Measurements from ENCODE around the gene DISC1. TPM values are rescaled to one million over a fixed set of nuclear protein-coding genes. Genes with fewer than 3 reads are reported as not detected.

DISC1 gene
- total and polyA plus RNA-seq, 2 of the 13 experiments (the other 11 are each of a cell fraction or from before 2014, with no cell fraction given) = 4.2 to 4.6 TPM

GRCh38 chr1:231841616-231842344 lies 215.2 kb downstream of the DISC1 start (continued):
- TF ChIP-seq MNT (IDR thresholded peaks at IDR 0.05) (no peak), ZNF20 (CRISPR knock-in tag; IDR thresholded peaks at IDR 0.05) (no peak), FOXJ3 (CRISPR knock-in tag; IDR thresholded peaks at IDR 0.05; ENCODE audit: borderline replicate concordance) (no peak), ZNF784 (CRISPR knock-in tag; IDR thresholded peaks at IDR 0.05; ENCODE audit: borderline replicate concordance) (no peak), ZBTB7A (CRISPR knock-in tag; IDR thresholded peaks at IDR 0.05) (no peak), CREM (IDR thresholded peaks at IDR 0.05) (peak; percentile 55), CREM (CRISPR knock-in tag; IDR thresholded peaks at IDR 0.05) (no peak), RARG (CRISPR knock-in tag; IDR thresholded peaks at IDR 0.05; ENCODE audit: low read depth) (no peak), NBN (conservative IDR thresholded peaks at IDR 0.05) (no peak), SETDB1 (CRISPR knock-in tag; IDR thresholded peaks at IDR 0.05; ENCODE audit: borderline replicate concordance) (no peak), WIZ (CRISPR knock-in tag; IDR thresholded peaks at IDR 0.05) (no peak), ZNF75D (CRISPR knock-in tag; IDR thresholded peaks at IDR 0.05; ENCODE audit: borderline replicate concordance) (no peak), CC2D1A (CRISPR knock-in tag; IDR thresholded peaks at IDR 0.05) (no peak), NFE2L2 (IDR thresholded peaks at IDR 0.05; ENCODE audit: low read length) (no peak), FOSL2 (CRISPR knock-in tag; IDR thresholded peaks at IDR 0.05) (peak; percentile 96), ZNF614 (CRISPR knock-in tag; IDR thresholded peaks at IDR 0.05; ENCODE audit: borderline replicate concordance) (peak; percentile 54; the same call in 1 of the 2 replicates), POLR2AphosphoS5 (IDR thresholded peaks at IDR 0.05; ENCODE audit: low read depth, low read length) (no peak), HNRNPH1 (optimal IDR thresholded peaks at IDR 0.05; ENCODE audit: low read depth, low read length) (no peak)
